Skin epidermis (tissue), 12 donors: Measurements from ENCODE around the gene REXO5.

Experiments used
- H3K27ac ChIP-seq, 21 experiments: fragments of 200-600 bp; sonication (generic) in 11 of 21; one replicate each; pipeline ENCODE4 v1.5.0; 2020; ENCODE audit warnings: mild to moderate bottlenecking in 3 of 21, inconsistent platforms in 2 of 21, moderate library complexity in 2 of 21
- H3K4me3 ChIP-seq, 7 experiments: fragments of 200-600 bp; sonication (generic) in 2 of 7; one replicate each; pipeline ENCODE4 v1.5.0; 2020; ENCODE audit warnings: inconsistent platforms in 2 of 7, mild to moderate bottlenecking in 2 of 7, moderate library complexity in 1 of 7

REXO5 gene

DNA sequence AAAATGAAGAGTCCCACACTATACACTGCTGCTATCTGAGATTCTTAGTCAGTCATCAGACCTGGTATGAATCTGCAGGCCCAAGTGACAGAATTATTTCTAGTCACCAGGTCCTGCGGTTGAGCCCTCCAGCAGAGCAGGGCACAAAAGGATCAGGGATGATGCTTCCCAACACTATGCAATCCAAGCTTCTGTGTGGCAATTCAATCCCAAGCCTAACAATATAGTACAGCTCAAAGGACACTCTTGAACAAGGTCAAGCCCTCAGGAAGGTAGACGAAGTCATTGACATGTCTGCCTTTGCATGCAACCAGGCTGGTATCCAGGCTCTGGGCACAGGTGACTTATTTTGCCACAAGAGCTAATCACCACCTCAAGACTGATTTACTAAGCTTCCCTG, 88.1 kb downstream of the REXO5 start:
- Histone ChIP-seq H3K27ac (no peak overlapping the region), H3K4me3 (no peak overlapping the region)

DNA sequence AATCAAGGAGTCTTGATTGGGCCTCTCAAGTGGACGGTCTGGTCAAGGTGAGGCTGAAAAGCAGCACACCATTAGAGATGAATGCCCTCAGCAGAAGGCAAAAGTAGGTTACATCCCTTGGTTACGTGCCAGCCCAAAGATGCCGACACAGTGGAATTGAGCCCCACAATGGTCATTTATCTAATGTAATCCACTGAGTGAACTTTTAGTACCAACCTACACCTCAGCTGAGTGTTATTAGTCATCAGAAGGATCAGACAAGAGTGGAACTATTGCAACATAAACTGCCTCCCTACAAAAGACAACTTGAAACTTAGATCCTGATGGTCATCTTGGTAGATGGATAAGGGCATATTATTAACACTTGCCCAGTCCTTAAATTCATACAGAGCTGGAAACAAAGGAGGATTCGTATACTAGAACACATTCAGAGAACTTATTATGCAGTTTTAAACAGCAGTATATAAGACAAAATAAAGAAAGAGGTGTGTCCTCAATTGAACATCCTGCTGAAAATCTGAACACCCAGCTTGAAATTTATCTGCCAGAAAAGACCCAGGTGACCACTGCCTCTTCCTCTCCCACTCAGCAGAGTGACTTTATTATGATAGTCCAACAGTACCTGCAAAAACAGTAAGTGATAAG, 91.0 kb downstream of the REXO5 start:
- H3K4me3 ChIP-seq: no peak overlapping the region
- peak overlapping the region in 1 of 21 experiments; percentile 4 for H3K27ac ChIP-seq

DNA sequence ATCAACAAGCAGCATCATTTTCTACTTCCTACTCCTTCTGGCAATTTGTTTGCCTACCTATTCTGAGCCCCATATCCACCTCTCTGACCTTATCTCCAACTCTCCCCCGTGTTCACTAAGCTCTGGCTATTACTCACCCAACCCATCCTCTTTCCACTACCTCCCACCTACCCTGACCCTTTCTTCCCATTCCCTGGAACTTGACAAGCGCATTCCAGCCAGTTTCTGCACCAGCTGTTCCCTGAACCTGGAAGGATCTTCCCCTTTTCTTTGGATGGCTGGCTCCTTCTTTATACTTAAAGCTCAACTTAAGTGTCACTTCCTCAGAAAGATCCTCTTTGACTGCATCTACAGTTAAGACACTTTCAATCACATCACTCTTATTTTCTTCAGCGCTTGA, 91.6 kb downstream of the REXO5 start:
- Histone ChIP-seq H3K4me3 (no peak overlapping the region), H3K27ac (peak overlapping the region in 7 of 21 experiments; percentile 17 to 99 (median 98))

DNA sequence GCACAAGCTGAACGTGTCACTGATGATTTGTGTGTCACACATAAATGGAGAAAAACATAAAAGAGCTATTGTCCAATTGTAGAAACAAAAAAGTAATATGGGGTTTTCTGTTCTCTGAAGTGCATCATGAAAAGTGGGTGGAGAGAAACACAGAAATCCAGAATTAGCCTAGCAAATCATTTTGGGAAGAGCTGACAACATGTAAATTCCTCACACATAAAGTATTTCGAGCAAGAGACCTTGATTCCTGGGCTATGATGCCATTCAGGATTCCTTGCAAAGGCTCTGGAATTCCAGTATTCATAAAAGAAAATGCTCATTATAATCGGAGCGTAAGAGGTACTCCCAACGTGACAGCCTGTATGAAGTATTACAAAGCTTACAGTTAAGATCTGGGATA, 92.7 kb downstream of the REXO5 start:
- H3K27ac ChIP-seq: peak overlapping the region in 18 of 21 experiments; percentile 88 to 100 (median 97)

More for the DNA sequence above, 92.7 kb downstream of the REXO5 start:
- peak overlapping the region; percentile 60 to 91 (median 75) for H3K4me3 ChIP-seq
